Testis (tissue), 2 donors: Measurements from ENCODE around the gene MN1.

Experiments used
- CTCF ChIP-seq, 3 experiments: fragments of 450-650 bp in 2 of 3; fragments of 200-600 bp in 1 of 3; sonication (generic) in 1 of 3; IDR thresholded peaks; one replicate each; pipeline ENCODE4 v1.5.1; 2016 to 2019; ENCODE audit warnings: antibody characterized with exemption in 3 of 3, mild to moderate bottlenecking in 2 of 3, moderate library complexity in 1 of 3
- POLR2A ChIP-seq: fragments of 450-650 bp; IDR thresholded peaks from one replicate; pipeline ENCODE4 v1.6.1; 2017; ENCODE audit warnings: antibody characterized with exemption, mild to moderate bottlenecking, moderate library complexity

- TF ChIP-seq CTCF (IDR thresholded peaks at IDR 0.05), result no peak
- no peak for TF ChIP-seq POLR2A
Measured at GRCh38 chr22:27790376-27791158, 11.0 kb downstream of the MN1 start.
